Upper lobe of left lung (tissue), 6 donors: ENCODE data around the gene CUX1. TPM values are rescaled to one million over a fixed set of nuclear protein-coding genes. Genes with fewer than 3 reads are reported as not detected.

Experiments
- ATAC-seq, 2 donors: fragments of 200-7000 bp; cut with Tn5 transposase; one replicate each; pipeline ENCODE4 v1.9.1; 2022; ENCODE audit warnings: mild to moderate bottlenecking in 2 of 2, moderate library complexity in 2 of 2; ENCODE audit not compliant: low FRiP score in 2 of 2
- DNase-seq, 2 donors: peaks; one replicate each; pipeline ENCODE4 v3.0.0-alpha.2; 2019 to 2020
- H3K27ac ChIP-seq, 4 donors: fragments of 200-600 bp; sonication (generic); one replicate each; pipeline ENCODE4 v1.5.1; 2016 to 2019
- H3K27me3 ChIP-seq, 4 donors: fragments of 200-600 bp; sonication (generic); one replicate each; pipeline ENCODE4 v1.5.1; 2017 to 2019
- H3K36me3 ChIP-seq, 4 donors: fragments of 200-600 bp; sonication (generic); one replicate each; pipeline ENCODE4 v1.5.1; 2016 to 2019
- H3K4me1 ChIP-seq, 4 donors: fragments of 200-600 bp; sonication (generic); one replicate each; pipeline ENCODE4 v1.5.1; 2018 to 2019
- H3K4me3 ChIP-seq, 4 donors: fragments of 200-600 bp; sonication (generic); one replicate each; pipeline ENCODE4 v1.5.1; 2017 to 2019; ENCODE audit warnings: mild to moderate bottlenecking in 2 of 4, moderate library complexity in 1 of 4
- H3K9me3 ChIP-seq, 4 donors: fragments of 200-600 bp; sonication (generic); one replicate each; pipeline ENCODE4 v1.5.1; 2018 to 2019
- EP300 ChIP-seq, 4 donors: sonication (generic); formaldehyde crosslinking; IDR thresholded peaks; one replicate each; pipeline ENCODE4 v1.5.1; 2017; ENCODE audit warnings: antibody characterized with exemption in 4 of 4, control low read depth in 2 of 4
- POLR2A ChIP-seq, 4 donors: fragments of 450-650 bp; IDR thresholded peaks; one replicate each; pipeline ENCODE4 v1.5.1; 2016 to 2017; ENCODE audit warnings: antibody characterized with exemption in 4 of 4, mild to moderate bottlenecking in 2 of 4
- POLR2AphosphoS5 ChIP-seq, 2 donors: sonication (generic); formaldehyde crosslinking; IDR thresholded peaks; one replicate each; pipeline ENCODE4 v1.5.1; 2017; ENCODE audit warnings: antibody characterized with exemption in 2 of 2
- WGBS, 2 donors: methylation state at CpG; one replicate each; pipeline ENCODE4 v1.1.5; 2017 to 2018; 5-methylcytosine and 5-hydroxymethylcytosine counted together
- total RNA-seq, 6 donors: library from RNA; depleted of rRNA in 4 of 6; stranded (reverse); fragments of >200 nt in 4 of 6; gene quantifications; one replicate each; pipeline versions ENCODE4 v1.1.0 to v1.2.1, GENCODE V29; 2016 to 2021
- TF ChIP-seq, protein P1 (sequence below), 6 experiments: fragments of 450-650 bp in 4 of 6; fragments of 200-600 bp in 2 of 6; sonication (generic) in 2 of 6; IDR thresholded peaks; one replicate each; pipeline ENCODE4 v1.5.1; 2016 to 2019; ENCODE audit warnings: antibody characterized with exemption in 6 of 6
- donor health status: DM: no; HTN: no; CAD: no; lungs with moderate emphysema.
- donor health status: DM: no; HTN: yes; CAD: no; lungs with severe emphysema.

CUX1 gene
- total RNA-seq, 6 donors from 2014 or later = 106 to 188 (median 115) TPM

DNA sequence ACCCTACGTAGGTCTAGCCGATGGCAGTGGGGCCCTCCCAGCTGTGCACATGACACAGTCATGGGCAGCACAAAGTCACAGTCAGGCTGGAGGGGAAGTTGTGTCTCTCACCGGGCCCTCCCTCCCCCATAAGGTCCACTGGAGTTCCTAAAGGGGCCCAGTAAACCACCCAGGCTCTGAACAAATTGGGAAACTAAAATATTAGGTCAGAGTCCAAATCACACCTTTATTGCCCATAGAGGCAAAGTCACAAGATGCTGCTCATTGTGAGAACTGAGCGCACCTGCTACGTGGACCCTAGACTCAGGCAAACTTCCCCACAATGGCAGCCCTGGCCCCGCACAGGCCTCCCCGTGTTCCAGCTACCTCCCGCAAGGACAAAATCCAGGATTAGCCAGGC, 424.0 kb downstream of the CUX1 start:
- no peak overlapping the region for H3K4me3 ChIP-seq
- DNase-seq (no peak), ATAC-seq (no peak)
- WGBS, 2 donors = 83 to 93% methylated on average over 5 to 8 of the region's 8 CpGs
- no peak overlapping the region for H3K27ac ChIP-seq
- no peaks in the 10 kb centered on the region for H3K9me3 ChIP-seq
- no peaks in the 10 kb centered on the region for H3K4me1 ChIP-seq
- peaks cover 6 to 73% (median 35%) of the 10 kb centered on the region in 4 donors for H3K36me3 ChIP-seq
- no peak for TF ChIP-seq EP300 (IDR thresholded peaks at IDR 0.05)
- TF ChIP-seq POLR2A (IDR thresholded peaks at IDR 0.05) = no peak
- TF ChIP-seq POLR2AphosphoS5 (IDR thresholded peaks at IDR 0.05) = no peak
- TF ChIP-seq, protein P1, sequence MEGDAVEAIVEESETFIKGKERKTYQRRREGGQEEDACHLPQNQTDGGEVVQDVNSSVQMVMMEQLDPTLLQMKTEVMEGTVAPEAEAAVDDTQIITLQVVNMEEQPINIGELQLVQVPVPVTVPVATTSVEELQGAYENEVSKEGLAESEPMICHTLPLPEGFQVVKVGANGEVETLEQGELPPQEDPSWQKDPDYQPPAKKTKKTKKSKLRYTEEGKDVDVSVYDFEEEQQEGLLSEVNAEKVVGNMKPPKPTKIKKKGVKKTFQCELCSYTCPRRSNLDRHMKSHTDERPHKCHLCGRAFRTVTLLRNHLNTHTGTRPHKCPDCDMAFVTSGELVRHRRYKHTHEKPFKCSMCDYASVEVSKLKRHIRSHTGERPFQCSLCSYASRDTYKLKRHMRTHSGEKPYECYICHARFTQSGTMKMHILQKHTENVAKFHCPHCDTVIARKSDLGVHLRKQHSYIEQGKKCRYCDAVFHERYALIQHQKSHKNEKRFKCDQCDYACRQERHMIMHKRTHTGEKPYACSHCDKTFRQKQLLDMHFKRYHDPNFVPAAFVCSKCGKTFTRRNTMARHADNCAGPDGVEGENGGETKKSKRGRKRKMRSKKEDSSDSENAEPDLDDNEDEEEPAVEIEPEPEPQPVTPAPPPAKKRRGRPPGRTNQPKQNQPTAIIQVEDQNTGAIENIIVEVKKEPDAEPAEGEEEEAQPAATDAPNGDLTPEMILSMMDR (IDR thresholded peaks at IDR 0.05) = no peak
- no peaks in the 10 kb centered on the region for H3K27me3 ChIP-seq

DNA sequence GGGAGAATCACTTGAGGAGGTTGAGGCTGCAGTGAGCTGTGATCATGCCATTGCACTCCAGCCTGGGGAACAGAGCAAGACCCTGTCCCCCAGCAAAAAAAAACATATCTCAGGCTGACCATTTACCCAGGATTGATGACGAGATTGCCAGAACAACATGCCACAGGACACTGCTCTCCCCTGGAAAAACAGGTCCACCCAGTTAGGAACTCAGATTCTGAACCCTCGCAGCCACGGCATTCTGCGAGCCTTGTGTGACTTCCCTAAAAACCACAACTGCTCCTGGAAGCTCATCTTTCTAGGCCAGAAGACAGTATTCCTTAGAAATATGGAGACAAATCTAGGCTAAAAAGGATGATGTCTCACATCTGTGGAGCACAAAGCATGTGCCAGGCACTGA, 427.2 kb downstream of the CUX1 start:
- Histone ChIP-seq H3K27me3 (no peaks in the 10 kb centered on the region), H3K27ac (no peak overlapping the region), H3K36me3 (peaks cover 8 to 78% (median 36%) of the 10 kb centered on the region in 4 donors)

DNA sequence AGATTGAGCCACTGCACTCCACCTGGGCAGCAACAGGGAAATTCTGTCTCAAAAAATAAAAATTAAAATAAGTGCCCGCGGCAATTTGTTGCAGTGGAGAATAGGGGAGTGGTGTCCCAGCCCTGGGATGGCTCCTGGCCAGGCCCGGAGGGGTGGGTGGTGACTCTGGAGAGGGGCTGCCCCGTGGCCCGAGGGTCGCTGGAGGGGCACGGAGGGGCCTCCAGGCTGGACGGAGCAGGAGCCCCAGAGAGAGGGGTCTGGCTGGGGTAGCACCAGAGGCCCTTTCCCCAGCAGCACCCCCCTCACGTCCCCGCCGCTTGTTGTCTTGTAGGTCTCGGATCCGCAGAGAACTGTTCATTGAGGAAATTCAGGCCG, 430.6 kb downstream of the CUX1 start:
- Histone ChIP-seq H3K9me3 (no peaks in the 10 kb centered on the region), H3K36me3 (peaks cover 6 to 57% (median 19%) of the 10 kb centered on the region in 4 donors), H3K27me3 (no peaks in the 10 kb centered on the region), H3K4me3 (no peak overlapping the region), H3K27ac (no peak overlapping the region), H3K4me1 (no peaks in the 10 kb centered on the region)
- ATAC-seq = no peak
- no peak for DNase-seq
- 91 to 94% methylated on average over 12 to 14 of the region's 14 CpGs for WGBS, 2 donors
- no peak for TF ChIP-seq EP300 (IDR thresholded peaks at IDR 0.05)
- TF ChIP-seq POLR2AphosphoS5 (IDR thresholded peaks at IDR 0.05) = no peak
- no peak for TF ChIP-seq POLR2A (IDR thresholded peaks at IDR 0.05)
- TF ChIP-seq, protein P1 (IDR thresholded peaks at IDR 0.05) = no peak

More for the DNA sequence above, 427.2 kb downstream of the CUX1 start:
- ATAC-seq (no peak), DNase-seq (no peak)
- Histone ChIP-seq H3K4me3 (no peak overlapping the region), H3K9me3 (no peaks in the 10 kb centered on the region), H3K4me1 (no peaks in the 10 kb centered on the region)
- WGBS, 2 donors = 91% methylated on average over 4 of the region's 4 CpGs
- TF ChIP-seq, protein P1 (IDR thresholded peaks at IDR 0.05) = no peak

DNA sequence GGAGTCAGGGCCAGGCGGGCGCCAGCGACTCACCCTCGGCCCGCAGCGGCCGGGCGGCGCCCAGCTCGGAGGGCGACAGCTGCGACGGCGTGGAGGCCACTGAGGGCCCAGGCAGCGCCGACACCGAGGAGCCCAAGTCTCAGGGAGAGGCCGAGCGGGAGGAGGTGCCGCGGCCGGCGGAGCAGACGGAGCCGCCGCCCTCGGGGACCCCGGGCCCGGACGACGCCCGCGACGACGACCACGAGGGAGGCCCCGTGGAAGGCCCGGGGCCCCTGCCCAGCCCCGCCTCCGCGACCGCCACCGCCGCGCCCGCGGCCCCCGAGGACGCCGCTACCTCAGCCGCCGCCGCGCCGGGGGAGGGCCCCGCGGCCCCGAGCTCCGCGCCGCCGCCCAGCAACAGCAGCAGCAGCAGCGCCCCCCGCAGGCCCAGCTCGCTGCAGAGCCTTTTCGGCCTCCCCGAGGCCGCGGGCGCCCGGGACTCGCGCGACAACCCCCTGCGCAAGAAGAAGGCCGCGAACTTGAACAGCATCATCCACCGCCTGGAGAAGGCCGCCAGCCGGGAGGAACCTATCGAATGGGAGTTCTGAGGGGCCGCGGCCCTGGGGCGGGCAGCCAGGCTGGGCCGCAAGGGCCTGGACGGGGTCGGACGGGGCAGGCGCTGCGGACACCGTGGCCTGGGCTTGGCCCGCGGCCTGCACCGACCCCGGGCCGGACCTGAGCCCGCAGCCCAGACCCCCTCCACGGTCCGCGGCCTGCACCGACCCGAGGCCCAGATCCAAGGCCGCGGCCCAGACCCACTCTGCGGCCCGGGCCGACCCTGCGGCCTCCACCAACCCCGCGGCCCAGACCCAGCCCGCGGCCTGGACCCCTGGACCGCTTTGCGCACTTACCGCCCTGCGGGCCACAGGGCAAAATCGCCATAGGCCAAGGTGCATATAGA, 431.3 kb downstream of the CUX1 start:
- H3K27me3 ChIP-seq = no peaks in the 10 kb centered on the region
- no peaks in the 10 kb centered on the region for H3K4me1 ChIP-seq
- no peak for DNase-seq
- no peak for ATAC-seq
- peaks cover 6 to 53% (median 18%) of the 10 kb centered on the region in 4 donors for H3K36me3 ChIP-seq
- H3K4me3 ChIP-seq = no peak overlapping the region
- H3K27ac ChIP-seq = no peak overlapping the region
- WGBS, 2 donors = 93 to 98% methylated on average over 25 to 88 of the region's 117 CpGs
- no peaks in the 10 kb centered on the region for H3K9me3 ChIP-seq
- TF ChIP-seq POLR2A (IDR thresholded peaks at IDR 0.05) (no peak), POLR2AphosphoS5 (IDR thresholded peaks at IDR 0.05) (no peak), EP300 (IDR thresholded peaks at IDR 0.05) (no peak)
- TF ChIP-seq, protein P1 (IDR thresholded peaks at IDR 0.05) = no peak
